Measurements from ENCODE around the gene PACSIN2.
"Not testable (repeated sequence)": the region's sequence is repeated elsewhere in the genome, so short reads cannot be mapped to it uniquely, and the experiment has no call there.

DNA sequence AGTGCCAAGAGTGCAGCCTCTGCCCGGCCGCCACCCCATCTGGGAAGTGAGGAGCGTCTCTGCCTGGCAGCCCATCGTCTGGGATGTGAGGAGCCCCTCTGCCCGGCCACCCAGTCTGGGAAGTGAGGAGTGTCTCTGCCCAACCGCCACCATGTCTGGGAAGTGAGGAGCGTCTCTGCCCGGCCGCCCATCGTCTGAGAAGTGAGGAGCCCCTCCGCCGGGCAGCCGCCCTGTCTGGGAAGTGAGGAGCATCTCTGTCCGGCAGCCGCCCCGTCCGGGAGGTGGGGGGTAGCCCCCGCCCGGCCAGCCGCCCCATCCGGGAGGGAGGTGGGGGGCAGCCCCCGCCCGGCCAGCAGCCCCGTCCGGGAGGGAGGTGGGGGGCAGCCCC lies 43.5 kb downstream of the PACSIN2 start:
- TF ChIP-seq, protein P1, sequence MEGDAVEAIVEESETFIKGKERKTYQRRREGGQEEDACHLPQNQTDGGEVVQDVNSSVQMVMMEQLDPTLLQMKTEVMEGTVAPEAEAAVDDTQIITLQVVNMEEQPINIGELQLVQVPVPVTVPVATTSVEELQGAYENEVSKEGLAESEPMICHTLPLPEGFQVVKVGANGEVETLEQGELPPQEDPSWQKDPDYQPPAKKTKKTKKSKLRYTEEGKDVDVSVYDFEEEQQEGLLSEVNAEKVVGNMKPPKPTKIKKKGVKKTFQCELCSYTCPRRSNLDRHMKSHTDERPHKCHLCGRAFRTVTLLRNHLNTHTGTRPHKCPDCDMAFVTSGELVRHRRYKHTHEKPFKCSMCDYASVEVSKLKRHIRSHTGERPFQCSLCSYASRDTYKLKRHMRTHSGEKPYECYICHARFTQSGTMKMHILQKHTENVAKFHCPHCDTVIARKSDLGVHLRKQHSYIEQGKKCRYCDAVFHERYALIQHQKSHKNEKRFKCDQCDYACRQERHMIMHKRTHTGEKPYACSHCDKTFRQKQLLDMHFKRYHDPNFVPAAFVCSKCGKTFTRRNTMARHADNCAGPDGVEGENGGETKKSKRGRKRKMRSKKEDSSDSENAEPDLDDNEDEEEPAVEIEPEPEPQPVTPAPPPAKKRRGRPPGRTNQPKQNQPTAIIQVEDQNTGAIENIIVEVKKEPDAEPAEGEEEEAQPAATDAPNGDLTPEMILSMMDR (IDR thresholded peaks at IDR 0.05; ENCODE audit: low read depth, low read length, poor library complexity, severe bottlenecking) = not testable (repeated sequence)
- TF ChIP-seq EZH2phosphoT487 (IDR thresholded peaks at IDR 0.05; ENCODE audit: borderline replicate concordance, low read length) = not testable (repeated sequence)

All from DOHH2 (cell line).